ENCODE data around the gene DNAH2. TPM values are rescaled to one million over a fixed set of nuclear protein-coding genes. Genes with fewer than 3 reads are reported as not detected.

The DNAH2 gene
- total and polyA plus RNA-seq, 2 experiments from 2014 or later, result 0.38 TPM; not detected in 1

DNA sequence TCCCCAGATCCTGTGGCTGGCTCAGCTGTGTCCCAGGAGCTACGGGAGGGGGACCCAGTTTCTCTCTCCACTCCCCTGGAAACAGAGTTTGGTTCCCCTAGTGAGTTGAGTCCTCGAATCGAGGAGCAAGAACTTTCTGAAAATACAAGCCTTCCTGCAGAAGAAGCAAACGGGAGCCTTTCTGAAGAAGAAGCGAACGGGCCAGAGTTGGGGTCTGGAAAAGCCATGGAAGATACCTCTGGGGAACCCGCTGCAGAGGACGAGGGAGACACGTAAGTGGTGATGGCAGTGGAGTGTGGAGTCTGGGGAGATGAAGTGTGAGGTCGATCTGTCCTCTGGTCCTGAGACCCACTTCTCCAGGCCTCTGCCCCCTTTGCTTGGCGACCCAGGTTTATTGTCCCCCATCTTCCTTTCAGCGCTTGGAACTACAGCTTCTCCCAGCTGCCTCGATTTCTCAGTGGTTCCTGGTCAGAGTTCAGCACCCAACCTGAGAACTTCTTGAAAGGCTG lies 28.7 kb upstream of the DNAH2 start:
- H3K4me1 Mint-ChIP-seq, result peaks cover 26% of the 10 kb centered on the region
- Histone ChIP-seq H3K27me3 (ENCODE audit: insufficient read depth) (no peaks in the 10 kb centered on the region), H4K20me1 (replicated peaks; ENCODE audit: insufficient read depth) (peaks cover 9% of the 10 kb centered on the region), H3K4me1 (ENCODE audit: insufficient read depth) (peaks cover 15% of the 10 kb centered on the region), H3K27ac (ENCODE audit: low read depth) (peak overlapping the region; percentile 28; the same call in 1 of the 2 replicates), H3K4me2 (peak overlapping the region; percentile 98), H3K36me3 (ENCODE audit: insufficient read depth) (no peaks in the 10 kb centered on the region), H3F3A (replicated peaks; ENCODE audit: low read depth) (peaks cover 15% of the 10 kb centered on the region), H3K79me2 (replicated peaks; ENCODE audit: insufficient read depth) (peaks cover 45% of the 10 kb centered on the region), H3K9me2 (ENCODE audit: insufficient read depth) (no peaks in the 10 kb centered on the region), H3K4me3 (peak overlapping the region; percentile 94), H2AFZ (peak overlapping the region; percentile 50; the same call in 1 of the 2 replicates)
- TF ChIP-seq, protein P1, sequence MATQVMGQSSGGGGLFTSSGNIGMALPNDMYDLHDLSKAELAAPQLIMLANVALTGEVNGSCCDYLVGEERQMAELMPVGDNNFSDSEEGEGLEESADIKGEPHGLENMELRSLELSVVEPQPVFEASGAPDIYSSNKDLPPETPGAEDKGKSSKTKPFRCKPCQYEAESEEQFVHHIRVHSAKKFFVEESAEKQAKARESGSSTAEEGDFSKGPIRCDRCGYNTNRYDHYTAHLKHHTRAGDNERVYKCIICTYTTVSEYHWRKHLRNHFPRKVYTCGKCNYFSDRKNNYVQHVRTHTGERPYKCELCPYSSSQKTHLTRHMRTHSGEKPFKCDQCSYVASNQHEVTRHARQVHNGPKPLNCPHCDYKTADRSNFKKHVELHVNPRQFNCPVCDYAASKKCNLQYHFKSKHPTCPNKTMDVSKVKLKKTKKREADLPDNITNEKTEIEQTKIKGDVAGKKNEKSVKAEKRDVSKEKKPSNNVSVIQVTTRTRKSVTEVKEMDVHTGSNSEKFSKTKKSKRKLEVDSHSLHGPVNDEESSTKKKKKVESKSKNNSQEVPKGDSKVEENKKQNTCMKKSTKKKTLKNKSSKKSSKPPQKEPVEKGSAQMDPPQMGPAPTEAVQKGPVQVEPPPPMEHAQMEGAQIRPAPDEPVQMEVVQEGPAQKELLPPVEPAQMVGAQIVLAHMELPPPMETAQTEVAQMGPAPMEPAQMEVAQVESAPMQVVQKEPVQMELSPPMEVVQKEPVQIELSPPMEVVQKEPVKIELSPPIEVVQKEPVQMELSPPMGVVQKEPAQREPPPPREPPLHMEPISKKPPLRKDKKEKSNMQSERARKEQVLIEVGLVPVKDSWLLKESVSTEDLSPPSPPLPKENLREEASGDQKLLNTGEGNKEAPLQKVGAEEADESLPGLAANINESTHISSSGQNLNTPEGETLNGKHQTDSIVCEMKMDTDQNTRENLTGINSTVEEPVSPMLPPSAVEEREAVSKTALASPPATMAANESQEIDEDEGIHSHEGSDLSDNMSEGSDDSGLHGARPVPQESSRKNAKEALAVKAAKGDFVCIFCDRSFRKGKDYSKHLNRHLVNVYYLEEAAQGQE (IDR thresholded peaks at IDR 0.05; ENCODE audit: unreplicated experiment), result no peak
- TF ChIP-seq ZNF114 (CRISPR knock-in tag; IDR thresholded peaks at IDR 0.05), result no peak
- no peak for TF ChIP-seq ZNF331 (CRISPR knock-in tag; IDR thresholded peaks at IDR 0.05; ENCODE audit: low read depth)
- no peak for TF ChIP-seq STAT1 (IDR thresholded peaks at IDR 0.05; ENCODE audit: unreplicated experiment)
- TF ChIP-seq, protein P2, sequence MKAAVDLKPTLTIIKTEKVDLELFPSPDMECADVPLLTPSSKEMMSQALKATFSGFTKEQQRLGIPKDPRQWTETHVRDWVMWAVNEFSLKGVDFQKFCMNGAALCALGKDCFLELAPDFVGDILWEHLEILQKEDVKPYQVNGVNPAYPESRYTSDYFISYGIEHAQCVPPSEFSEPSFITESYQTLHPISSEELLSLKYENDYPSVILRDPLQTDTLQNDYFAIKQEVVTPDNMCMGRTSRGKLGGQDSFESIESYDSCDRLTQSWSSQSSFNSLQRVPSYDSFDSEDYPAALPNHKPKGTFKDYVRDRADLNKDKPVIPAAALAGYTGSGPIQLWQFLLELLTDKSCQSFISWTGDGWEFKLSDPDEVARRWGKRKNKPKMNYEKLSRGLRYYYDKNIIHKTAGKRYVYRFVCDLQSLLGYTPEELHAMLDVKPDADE (IDR thresholded peaks at IDR 0.05), result no peak
- no peak for TF ChIP-seq JUNB (IDR thresholded peaks at IDR 0.05; ENCODE audit: unreplicated experiment)
- TF ChIP-seq, protein P3, sequence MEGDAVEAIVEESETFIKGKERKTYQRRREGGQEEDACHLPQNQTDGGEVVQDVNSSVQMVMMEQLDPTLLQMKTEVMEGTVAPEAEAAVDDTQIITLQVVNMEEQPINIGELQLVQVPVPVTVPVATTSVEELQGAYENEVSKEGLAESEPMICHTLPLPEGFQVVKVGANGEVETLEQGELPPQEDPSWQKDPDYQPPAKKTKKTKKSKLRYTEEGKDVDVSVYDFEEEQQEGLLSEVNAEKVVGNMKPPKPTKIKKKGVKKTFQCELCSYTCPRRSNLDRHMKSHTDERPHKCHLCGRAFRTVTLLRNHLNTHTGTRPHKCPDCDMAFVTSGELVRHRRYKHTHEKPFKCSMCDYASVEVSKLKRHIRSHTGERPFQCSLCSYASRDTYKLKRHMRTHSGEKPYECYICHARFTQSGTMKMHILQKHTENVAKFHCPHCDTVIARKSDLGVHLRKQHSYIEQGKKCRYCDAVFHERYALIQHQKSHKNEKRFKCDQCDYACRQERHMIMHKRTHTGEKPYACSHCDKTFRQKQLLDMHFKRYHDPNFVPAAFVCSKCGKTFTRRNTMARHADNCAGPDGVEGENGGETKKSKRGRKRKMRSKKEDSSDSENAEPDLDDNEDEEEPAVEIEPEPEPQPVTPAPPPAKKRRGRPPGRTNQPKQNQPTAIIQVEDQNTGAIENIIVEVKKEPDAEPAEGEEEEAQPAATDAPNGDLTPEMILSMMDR (conservative IDR thresholded peaks at IDR 0.05; ENCODE audit: low read depth in 2 of 2), result no peak
- no peak for TF ChIP-seq POLR2AphosphoS5 (IDR thresholded peaks at IDR 0.05; ENCODE audit: low read depth)
- TF ChIP-seq, protein P4, sequence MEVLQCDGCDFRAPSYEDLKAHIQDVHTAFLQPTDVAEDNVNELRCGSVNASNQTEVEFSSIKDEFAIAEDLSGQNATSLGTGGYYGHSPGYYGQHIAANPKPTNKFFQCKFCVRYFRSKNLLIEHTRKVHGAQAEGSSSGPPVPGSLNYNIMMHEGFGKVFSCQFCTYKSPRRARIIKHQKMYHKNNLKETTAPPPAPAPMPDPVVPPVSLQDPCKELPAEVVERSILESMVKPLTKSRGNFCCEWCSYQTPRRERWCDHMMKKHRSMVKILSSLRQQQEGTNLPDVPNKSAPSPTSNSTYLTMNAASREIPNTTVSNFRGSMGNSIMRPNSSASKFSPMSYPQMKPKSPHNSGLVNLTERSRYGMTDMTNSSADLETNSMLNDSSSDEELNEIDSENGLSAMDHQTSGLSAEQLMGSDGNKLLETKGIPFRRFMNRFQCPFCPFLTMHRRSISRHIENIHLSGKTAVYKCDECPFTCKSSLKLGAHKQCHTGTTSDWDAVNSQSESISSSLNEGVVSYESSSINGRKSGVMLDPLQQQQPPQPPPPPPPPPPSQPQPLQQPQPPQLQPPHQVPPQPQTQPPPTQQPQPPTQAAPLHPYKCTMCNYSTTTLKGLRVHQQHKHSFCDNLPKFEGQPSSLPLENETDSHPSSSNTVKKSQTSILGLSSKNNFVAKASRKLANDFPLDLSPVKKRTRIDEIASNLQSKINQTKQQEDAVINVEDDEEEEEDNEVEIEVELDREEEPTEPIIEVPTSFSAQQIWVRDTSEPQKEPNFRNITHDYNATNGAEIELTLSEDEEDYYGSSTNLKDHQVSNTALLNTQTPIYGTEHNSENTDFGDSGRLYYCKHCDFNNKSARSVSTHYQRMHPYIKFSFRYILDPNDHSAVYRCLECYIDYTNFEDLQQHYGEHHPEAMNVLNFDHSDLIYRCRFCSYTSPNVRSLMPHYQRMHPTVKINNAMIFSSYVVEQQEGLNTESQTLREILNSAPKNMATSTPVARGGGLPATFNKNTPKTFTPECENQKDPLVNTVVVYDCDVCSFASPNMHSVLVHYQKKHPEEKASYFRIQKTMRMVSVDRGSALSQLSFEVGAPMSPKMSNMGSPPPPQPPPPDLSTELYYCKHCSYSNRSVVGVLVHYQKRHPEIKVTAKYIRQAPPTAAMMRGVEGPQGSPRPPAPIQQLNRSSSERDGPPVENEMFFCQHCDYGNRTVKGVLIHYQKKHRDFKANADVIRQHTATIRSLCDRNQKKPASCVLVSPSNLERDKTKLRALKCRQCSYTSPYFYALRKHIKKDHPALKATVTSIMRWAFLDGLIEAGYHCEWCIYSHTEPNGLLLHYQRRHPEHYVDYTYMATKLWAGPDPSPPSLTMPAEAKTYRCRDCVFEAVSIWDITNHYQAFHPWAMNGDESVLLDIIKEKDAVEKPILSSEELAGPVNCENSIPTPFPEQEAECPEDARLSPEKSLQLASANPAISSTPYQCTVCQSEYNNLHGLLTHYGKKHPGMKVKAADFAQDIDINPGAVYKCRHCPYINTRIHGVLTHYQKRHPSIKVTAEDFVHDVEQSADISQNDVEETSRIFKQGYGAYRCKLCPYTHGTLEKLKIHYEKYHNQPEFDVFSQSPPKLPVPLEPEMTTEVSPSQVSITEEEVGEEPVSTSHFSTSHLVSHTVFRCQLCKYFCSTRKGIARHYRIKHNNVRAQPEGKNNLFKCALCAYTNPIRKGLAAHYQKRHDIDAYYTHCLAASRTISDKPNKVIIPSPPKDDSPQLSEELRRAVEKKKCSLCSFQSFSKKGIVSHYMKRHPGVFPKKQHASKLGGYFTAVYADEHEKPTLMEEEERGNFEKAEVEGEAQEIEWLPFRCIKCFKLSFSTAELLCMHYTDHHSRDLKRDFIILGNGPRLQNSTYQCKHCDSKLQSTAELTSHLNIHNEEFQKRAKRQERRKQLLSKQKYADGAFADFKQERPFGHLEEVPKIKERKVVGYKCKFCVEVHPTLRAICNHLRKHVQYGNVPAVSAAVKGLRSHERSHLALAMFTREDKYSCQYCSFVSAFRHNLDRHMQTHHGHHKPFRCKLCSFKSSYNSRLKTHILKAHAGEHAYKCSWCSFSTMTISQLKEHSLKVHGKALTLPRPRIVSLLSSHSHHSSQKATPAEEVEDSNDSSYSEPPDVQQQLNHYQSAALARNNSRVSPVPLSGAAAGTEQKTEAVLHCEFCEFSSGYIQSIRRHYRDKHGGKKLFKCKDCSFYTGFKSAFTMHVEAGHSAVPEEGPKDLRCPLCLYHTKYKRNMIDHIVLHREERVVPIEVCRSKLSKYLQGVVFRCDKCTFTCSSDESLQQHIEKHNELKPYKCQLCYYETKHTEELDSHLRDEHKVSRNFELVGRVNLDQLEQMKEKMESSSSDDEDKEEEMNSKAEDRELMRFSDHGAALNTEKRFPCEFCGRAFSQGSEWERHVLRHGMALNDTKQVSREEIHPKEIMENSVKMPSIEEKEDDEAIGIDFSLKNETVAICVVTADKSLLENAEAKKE (CRISPR knock-in tag; IDR thresholded peaks at IDR 0.05), result no peak
- no peak for TF ChIP-seq CREB1 (CRISPR knock-in tag; IDR thresholded peaks at IDR 0.05; ENCODE audit: low read depth)
- TF ChIP-seq EZH2phosphoT487 (IDR thresholded peaks at IDR 0.05; ENCODE audit: unreplicated experiment), result no peak
- TF ChIP-seq EZH2 (IDR thresholded peaks at IDR 0.05; ENCODE audit: low read depth, unreplicated experiment), result no peak
- peak overlapping the region; percentile 96 for H3K4me3 Mint-ChIP-seq
- H3K27ac Mint-ChIP-seq, result peak overlapping the region; percentile 40; the same call in 1 of the 2 replicates
- ATAC-seq (no peak), DNase-seq (ENCODE audit: low spot score) (peak; percentile 14)
- peaks cover 49% of the 10 kb centered on the region for H3K36me3 Mint-ChIP-seq (ENCODE audit: low read depth)
- H3K27me3 Mint-ChIP-seq (ENCODE audit: insufficient read depth, low read depth, poor library complexity), result peaks cover 41% of the 10 kb centered on the region
- no peaks in the 10 kb centered on the region; the same call in 2 of the 3 replicates for H3K9me3 Mint-ChIP-seq

Data from GM23338 (cell line).